CD4-positive, CD25-positive, alpha-beta regulatory T cell (primary cell): ENCODE results near the gene OR10D3. TPM values are rescaled to one million over a fixed set of nuclear protein-coding genes. Genes with fewer than 3 reads are reported as not detected.

Source experiments
- ATAC-seq, 2 donors: fragments of 150-1000 bp; cut with Tn5 transposase; one replicate each; pipeline ENCODE4 v1.10.0; 2021; ENCODE audit warnings: low read depth in 2 of 2, moderate number of reproducible peaks in 2 of 2, moderate library complexity in 1 of 2
- DNase-seq, 3 donors: peaks; one replicate each; pipeline versions ENCODE4 v3.0.0 to v3.0.0-alpha.2; 2012 to 2022; ENCODE audit warnings: mixed read lengths in 1 of 3
- H3K27ac ChIP-seq: one replicate; pipeline ENCODE4 v1.7.0; 2013; ENCODE audit warnings: mild to moderate bottlenecking, low read length; ENCODE audit not compliant: insufficient read depth, poor library complexity, severe bottlenecking
- H3K27me3 ChIP-seq: one replicate; pipeline ENCODE4 v1.7.0; 2013; ENCODE audit warnings: low read length; ENCODE audit not compliant: control insufficient read depth, insufficient read depth
- H3K36me3 ChIP-seq: one replicate; pipeline ENCODE4 v1.7.0; 2013; ENCODE audit warnings: mild to moderate bottlenecking, low read length, moderate library complexity; ENCODE audit not compliant: control insufficient read depth, insufficient read depth
- H3K4me1 ChIP-seq: 2 replicates; pipeline ENCODE4 v1.7.0; 2013; ENCODE audit warnings: mild to moderate bottlenecking, low read length; ENCODE audit not compliant: insufficient read depth, control insufficient read depth, poor library complexity, severe bottlenecking
- H3K4me3 ChIP-seq: one replicate; pipeline ENCODE4 v1.7.0; 2013; ENCODE audit warnings: low read depth, mild to moderate bottlenecking, low read length, moderate library complexity
- H3K9me3 ChIP-seq, 2 experiments: 1 replicate in 1 of 2; 2 replicates in 1 of 2; pipeline ENCODE4 v1.7.0; 2013; ENCODE audit warnings: low read length in 2 of 2, mild to moderate bottlenecking in 1 of 2, moderate library complexity in 1 of 2; ENCODE audit not compliant: control insufficient read depth in 2 of 2
- H3K27ac Mint-ChIP-seq, 3 donors: one replicate each; pipeline ENCODE4 v1.8.0; 2020 to 2022; ENCODE audit warnings: mild to moderate bottlenecking in 3 of 3, mixed read lengths in 3 of 3, moderate library complexity in 2 of 3
- H3K27me3 Mint-ChIP-seq: one replicate; pipeline ENCODE4 v1.8.0; 2022; ENCODE audit warnings: mild to moderate bottlenecking, mixed read lengths
- H3K36me3 Mint-ChIP-seq: one replicate; pipeline ENCODE4 v1.8.0; 2020; ENCODE audit warnings: mixed read lengths
- H3K4me1 Mint-ChIP-seq, 4 donors: one replicate each; pipeline ENCODE4 v1.8.0; 2020 to 2022; ENCODE audit warnings: mixed read lengths in 4 of 4, mild to moderate bottlenecking in 1 of 4
- H3K4me3 Mint-ChIP-seq, 4 donors: one replicate each; pipeline ENCODE4 v1.8.0; 2020 to 2022; ENCODE audit warnings: mild to moderate bottlenecking in 4 of 4, mixed read lengths in 4 of 4, moderate library complexity in 3 of 4
- H3K9me3 Mint-ChIP-seq, 7 donors: one replicate each; pipeline ENCODE4 v1.8.0; 2020 to 2022; ENCODE audit warnings: mixed read lengths in 7 of 7, mild to moderate bottlenecking in 3 of 7, moderate library complexity in 2 of 7
- polyA plus RNA-seq, 4 donors: library from polyadenylated mRNA; unstranded; fragments of 300-500 nt; fragmentation: Illumina TruSeq; gene quantifications; one replicate each; pipeline ENCODE4 v1.2.3, GENCODE V29; 2021
- total RNA-seq: library from RNA; stranded (reverse); gene quantifications from one replicate; pipeline ENCODE4 v1.2.3, GENCODE V29; 2022

The OR10D3 gene
- total and polyA plus RNA-seq, 5 donors from 2014 or later, result not detected

- H3K4me3 Mint-ChIP-seq, result no peak overlapping the region
- H3K27ac Mint-ChIP-seq, result no peak overlapping the region
- Histone ChIP-seq H3K36me3 (no peaks in the 10 kb centered on the region), H3K4me1 (no peaks in the 10 kb centered on the region), H3K4me3 (no peak overlapping the region), H3K9me3 (no peaks in the 10 kb centered on the region), H3K27me3 (peaks cover 3% of the 10 kb centered on the region), H3K27ac (no peak overlapping the region)
- DNase-seq, result no peak
- H3K9me3 Mint-ChIP-seq, result no peaks in the 10 kb centered on the region
- no peaks in the 10 kb centered on the region for H3K4me1 Mint-ChIP-seq
- ATAC-seq, result no peak
- H3K36me3 Mint-ChIP-seq, result no peaks in the 10 kb centered on the region
- no peaks in the 10 kb centered on the region for H3K27me3 Mint-ChIP-seq
Measured at GRCh38 chr11:124176925-124177715, 6.0 kb upstream of the OR10D3 start.

DNA sequence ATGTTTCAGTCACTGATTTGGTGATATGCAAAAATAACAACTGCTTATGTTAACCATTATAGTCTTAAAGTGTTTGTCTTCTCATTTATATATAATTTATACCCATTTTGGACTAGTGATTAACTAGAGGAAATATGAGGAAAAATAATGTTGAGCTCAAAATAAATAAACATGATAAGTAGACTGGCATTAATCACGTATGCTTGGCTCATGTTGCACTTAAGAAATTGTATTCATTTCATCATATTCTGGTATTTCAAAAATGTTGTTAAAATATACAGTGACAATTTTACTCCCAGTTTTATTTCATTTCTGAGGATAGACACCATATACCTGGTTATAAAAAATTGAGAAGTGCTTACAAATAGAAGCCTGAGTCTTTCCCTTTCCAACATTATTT is 3.8 kb upstream of the OR10D3 start:
- Mint-ChIP-seq H3K27me3 (no peaks in the 10 kb centered on the region), H3K4me1 (no peaks in the 10 kb centered on the region), H3K4me3 (no peak overlapping the region), H3K36me3 (no peaks in the 10 kb centered on the region), H3K9me3 (no peaks in the 10 kb centered on the region), H3K27ac (no peak overlapping the region)
- no peak overlapping the region for H3K4me3 ChIP-seq
- no peaks in the 10 kb centered on the region for H3K9me3 ChIP-seq
- no peak for DNase-seq
- ATAC-seq, result no peak
- peaks cover 3% of the 10 kb centered on the region for H3K27me3 ChIP-seq
- no peaks in the 10 kb centered on the region for H3K36me3 ChIP-seq
- no peaks in the 10 kb centered on the region for H3K4me1 ChIP-seq
- H3K27ac ChIP-seq, result no peak overlapping the region

GRCh38 chr11:124190298-124191139 is 7.4 kb downstream of the OR10D3 start:
- Mint-ChIP-seq H3K9me3 (no peaks in the 10 kb centered on the region), H3K4me3 (no peak overlapping the region), H3K27me3 (peaks cover 4% of the 10 kb centered on the region), H3K27ac (no peak overlapping the region), H3K4me1 (no peaks in the 10 kb centered on the region), H3K36me3 (no peaks in the 10 kb centered on the region)
- Histone ChIP-seq H3K27ac (no peak overlapping the region), H3K4me1 (no peaks in the 10 kb centered on the region), H3K27me3 (no peaks in the 10 kb centered on the region), H3K9me3 (no peaks in the 10 kb centered on the region), H3K4me3 (no peak overlapping the region), H3K36me3 (no peaks in the 10 kb centered on the region)
- DNase-seq (no peak), ATAC-seq (no peak)

GRCh38 chr11:124193221-124194010 is 10.3 kb downstream of the OR10D3 start:
- no peaks in the 10 kb centered on the region for H3K4me1 Mint-ChIP-seq
- no peaks in the 10 kb centered on the region for H3K9me3 ChIP-seq
- ATAC-seq, result no peak
- DNase-seq, result no peak
- no peak overlapping the region for H3K27ac Mint-ChIP-seq
- no peak overlapping the region for H3K27ac ChIP-seq
- H3K36me3 Mint-ChIP-seq, result no peaks in the 10 kb centered on the region
- H3K27me3 ChIP-seq, result no peaks in the 10 kb centered on the region
- no peak overlapping the region for H3K4me3 ChIP-seq
- H3K4me1 ChIP-seq, result no peaks in the 10 kb centered on the region
- no peak overlapping the region for H3K4me3 Mint-ChIP-seq
- no peaks in the 10 kb centered on the region for H3K9me3 Mint-ChIP-seq
- H3K27me3 Mint-ChIP-seq, result peaks cover 4% of the 10 kb centered on the region
- no peaks in the 10 kb centered on the region for H3K36me3 ChIP-seq

GRCh38 chr11:124194293-124195188 is 11.4 kb downstream of the OR10D3 start:
- Histone ChIP-seq H3K9me3 (no peaks in the 10 kb centered on the region), H3K4me3 (no peak overlapping the region), H3K27ac (no peak overlapping the region), H3K36me3 (no peaks in the 10 kb centered on the region), H3K27me3 (no peaks in the 10 kb centered on the region), H3K4me1 (no peaks in the 10 kb centered on the region)
- no peak for DNase-seq
- no peaks in the 10 kb centered on the region for H3K36me3 Mint-ChIP-seq
- no peak overlapping the region for H3K27ac Mint-ChIP-seq
- ATAC-seq, result no peak
- no peak overlapping the region for H3K4me3 Mint-ChIP-seq
- H3K9me3 Mint-ChIP-seq, result no peaks in the 10 kb centered on the region
- no peaks in the 10 kb centered on the region for H3K4me1 Mint-ChIP-seq
- H3K27me3 Mint-ChIP-seq, result peaks cover 4% of the 10 kb centered on the region

- peak; percentile 55 to 56 for ATAC-seq
- no peaks in the 10 kb centered on the region for H3K36me3 Mint-ChIP-seq
- no peaks in the 10 kb centered on the region for H3K36me3 ChIP-seq
- H3K9me3 Mint-ChIP-seq, result no peaks in the 10 kb centered on the region
- no peaks in the 10 kb centered on the region for H3K9me3 ChIP-seq
- no peaks in the 10 kb centered on the region for H3K27me3 ChIP-seq
- no peaks in the 10 kb centered on the region for H3K4me1 Mint-ChIP-seq
- peaks cover 4% of the 10 kb centered on the region for H3K27me3 Mint-ChIP-seq
- no peak overlapping the region for H3K27ac Mint-ChIP-seq
- no peak overlapping the region for H3K4me3 ChIP-seq
- no peak overlapping the region for H3K4me3 Mint-ChIP-seq
- no peak overlapping the region for H3K27ac ChIP-seq
- DNase-seq, result peak in 2 of 3 donors; percentile 12 to 64
- no peaks in the 10 kb centered on the region for H3K4me1 ChIP-seq
Measured at GRCh38 chr11:124195189-124195734, 12.1 kb downstream of the OR10D3 start.

- Mint-ChIP-seq H3K27ac (no peak overlapping the region), H3K4me1 (no peaks in the 10 kb centered on the region), H3K4me3 (no peak overlapping the region), H3K36me3 (no peaks in the 10 kb centered on the region), H3K27me3 (peaks cover 4% of the 10 kb centered on the region), H3K9me3 (no peaks in the 10 kb centered on the region)
- DNase-seq (no peak), ATAC-seq (no peak)
- H3K27me3 ChIP-seq, result no peaks in the 10 kb centered on the region
- H3K27ac ChIP-seq, result no peak overlapping the region
- H3K9me3 ChIP-seq, result no peaks in the 10 kb centered on the region
- H3K36me3 ChIP-seq, result no peaks in the 10 kb centered on the region
- no peak overlapping the region for H3K4me3 ChIP-seq
- H3K4me1 ChIP-seq, result no peaks in the 10 kb centered on the region
Measured at GRCh38 chr11:124197999-124198398, 14.9 kb downstream of the OR10D3 start.
